ENCODE results near the gene SPTBN5.

- TF ChIP-seq CTCF (IDR thresholded peaks at IDR 0.05) (no peak), POLR2A (IDR thresholded peaks at IDR 0.05; ENCODE audit: low read depth) (no peak), POLR2AphosphoS5 (IDR thresholded peaks at IDR 0.05) (no peak)
These were observed 65.1 kb downstream of the SPTBN5 start for GRCh38 chr15:41828807-41829141.

Data from esophagus muscularis mucosa (tissue), 3 donors.